OCI-LY7 (cell line): ENCODE data around the gene PLCB1. TPM values are rescaled to one million over a fixed set of nuclear protein-coding genes. Genes with fewer than 3 reads are reported as not detected.
A peak's percentile ranks its signal among the peaks of the same experiment; 100 is the strongest.

Source experiments
- BruUV-seq: library from RNA; stranded (reverse); fragments of 400-500 nt; replicated peaks from 2 replicates; lab custom pipeline; 2021; lab: Mats Ljungman, UMichigan
- CTCF ChIA-PET: fragments of 300-600 bp; sonication (Branson Sonifier 250); formaldehyde crosslinking; loops from one replicate; lab custom pipeline; 2022; ENCODE audit warnings: antibody characterized with exemption; ENCODE audit not compliant: unreplicated experiment; lab: Charles Lee
- POLR2A ChIA-PET: fragments of 300-600 bp; sonication (Branson Sonifier 250); formaldehyde crosslinking; loops from one replicate; lab custom pipeline; 2022; ENCODE audit warnings: antibody characterized with exemption; lab: Charles Lee
- DNase-seq: peaks from one replicate; pipeline ENCODE4 v3.0.0-alpha.2; 2015; ENCODE audit warnings: low spot score
- H2AFZ ChIP-seq: fragments of 200-600 bp; sonication (generic), shearing (Covaris generic); 2 replicates; pipeline ENCODE4 v1.6.1; 2014; ENCODE audit warnings: mild to moderate bottlenecking, antibody characterized with exemption, low read length, moderate library complexity
- H3K27ac ChIP-seq: fragments of 200-600 bp; sonication (generic); 2 replicates; pipeline ENCODE4 v1.5.1; 2014; ENCODE audit warnings: mixed run types, low read depth, mild to moderate bottlenecking, moderate library complexity, low read length, inconsistent platforms; ENCODE audit not compliant: poor library complexity, severe bottlenecking
- H3K36me3 ChIP-seq: fragments of 200-600 bp; sonication (generic); 2 replicates; pipeline ENCODE4 v1.6.1; 2014; ENCODE audit warnings: mild to moderate bottlenecking, antibody characterized with exemption, low read length, moderate library complexity, mixed read lengths; ENCODE audit not compliant: insufficient read depth
- H3K4me1 ChIP-seq: fragments of 200-600 bp; sonication (generic); 2 replicates; pipeline ENCODE4 v1.5.1; 2014; ENCODE audit warnings: mild to moderate bottlenecking, low read length; ENCODE audit not compliant: insufficient read depth, poor library complexity, severe bottlenecking
- H3K4me2 ChIP-seq: fragments of 200-600 bp; sonication (generic); 2 replicates; pipeline ENCODE4 v1.6.1; 2014; ENCODE audit warnings: mild to moderate bottlenecking, low read length
- H3K4me3 ChIP-seq: fragments of 200-600 bp; sonication (generic); 2 replicates; pipeline ENCODE4 v1.5.1; 2014; ENCODE audit warnings: mild to moderate bottlenecking, low read depth, low read length; ENCODE audit not compliant: poor library complexity, severe bottlenecking
- H3K79me2 ChIP-seq: fragments of 200-600 bp; sonication (generic); 2 replicates; pipeline ENCODE4 v1.6.1; 2016; ENCODE audit warnings: low read depth, mild to moderate bottlenecking, low read length, moderate library complexity, mixed read lengths; ENCODE audit not compliant: insufficient read depth
- H3K9me2 ChIP-seq: fragments of 200-600 bp; sonication (generic); 2 replicates; pipeline ENCODE4 v1.6.1; 2016; ENCODE audit warnings: mild to moderate bottlenecking, low read length, mixed read lengths; ENCODE audit not compliant: insufficient read depth
- H3K9me3 ChIP-seq: fragments of 200-600 bp; sonication (generic); 2 replicates; pipeline ENCODE4 v1.6.1; 2014; ENCODE audit warnings: mild to moderate bottlenecking, mixed run types, low read length, mixed read lengths
- H4K20me1 ChIP-seq: fragments of 200-600 bp; sonication (generic); 2 replicates; pipeline ENCODE4 v1.6.1; 2014; ENCODE audit warnings: mild to moderate bottlenecking, antibody characterized with exemption, low read length, moderate library complexity, mixed read lengths; ENCODE audit not compliant: insufficient read depth
- CTCF ChIP-seq: fragments of 200-600 bp; sonication (generic); conservative IDR thresholded peaks from 2 replicates; pipeline ENCODE4 v1.5.1; 2014; ENCODE audit warnings: mild to moderate bottlenecking, antibody characterized with exemption, low read length, moderate library complexity, mixed read lengths
- EZH2phosphoT487 ChIP-seq: fragments of 200-600 bp; sonication (generic); IDR thresholded peaks from 2 replicates; pipeline ENCODE4 v1.6.1; 2018; ENCODE audit warnings: low read depth, borderline replicate concordance, mild to moderate bottlenecking, mixed run types, antibody characterized with exemption, low read length, moderate library complexity, mixed read lengths
- intact Hi-C: fragments of 100-400 bp; cut with micrococcal nuclease; formaldehyde crosslinking; loops from one replicate; pipeline ENCODE4 v1.10.0; 2022; ENCODE audit not compliant: unreplicated experiment
- total RNA-seq, 2 experiments: library from RNA; depleted of rRNA in 1 of 2; stranded (reverse); fragments of >200 nt in 1 of 2; shearing (Covaris generic) in 1 of 2; gene quantifications; 2 replicates each; pipeline ENCODE4 v1.2.3, GENCODE V29; 2014 to 2022

PLCB1 gene
- total RNA-seq, 2 experiments from 2014 or later = 14.6 to 30.5 TPM

DNA sequence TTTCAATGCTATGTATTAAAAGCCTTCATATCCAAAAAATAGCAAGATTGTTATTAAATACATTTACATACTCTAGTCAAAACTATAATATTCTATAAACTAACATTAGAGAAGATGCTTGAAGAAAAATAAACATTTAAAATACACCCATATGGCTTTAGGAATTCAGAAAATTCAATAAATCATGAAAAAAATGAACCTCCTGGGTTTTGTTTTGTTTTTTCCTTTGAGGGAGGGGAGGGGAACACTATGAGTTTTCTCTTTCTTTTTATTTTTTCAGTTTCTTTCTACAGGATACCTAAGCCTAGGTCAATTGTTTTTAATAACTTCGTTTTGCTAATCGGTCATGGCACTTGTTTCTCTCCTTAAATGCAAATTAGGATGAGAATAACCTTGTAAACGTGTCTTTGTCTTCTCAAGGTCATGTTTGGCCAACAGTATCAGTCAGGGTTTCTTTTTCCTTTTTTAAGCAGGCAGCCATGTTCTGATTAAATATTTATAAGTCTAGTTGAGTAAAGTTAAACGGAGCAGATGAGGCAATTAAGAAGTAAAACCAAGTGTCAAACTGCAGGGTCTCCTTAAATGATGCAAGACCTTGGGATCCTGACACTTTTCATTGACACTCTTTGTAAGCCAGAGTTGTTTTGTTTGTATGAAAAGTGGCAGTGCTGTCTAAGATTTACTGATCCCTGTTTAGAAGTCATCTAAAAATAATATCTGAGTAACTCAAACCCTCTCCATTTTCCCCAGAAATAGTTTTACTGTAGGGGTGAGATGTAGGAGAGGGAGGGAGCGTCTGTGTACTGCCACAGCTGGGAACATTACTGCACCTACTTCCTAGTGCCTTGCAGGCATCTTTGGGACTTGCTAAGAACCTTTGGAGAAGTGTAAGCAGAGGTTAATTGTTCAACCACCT is 392.3 kb downstream of the PLCB1 start:
- CTCF ChIA-PET = no interaction called here
- intact Hi-C loops = loop anchor here (5.0 kb wide), 1 partner anchor 392 kb away; the partner anchor contains the start of gene PLCB1
- peak; percentile 40 for DNase-seq

GRCh38 chr20:8525017-8525343 is 392.9 kb downstream of the PLCB1 start:
- CTCF ChIA-PET = no interaction called here
- TF ChIP-seq CTCF (no peak), EZH2phosphoT487 (no peak)

More for the DNA sequence above, 392.3 kb downstream of the PLCB1 start:
- Histone ChIP-seq H3K4me1 (peaks cover 46% of the 10 kb centered on the region), H3K4me3 (peak overlapping the region; percentile 44), H3K4me2 (peak overlapping the region; percentile 65), H3K36me3 (peaks cover 14% of the 10 kb centered on the region), H2AFZ (peak overlapping the region; percentile 90), H3K9me2 (no peaks in the 10 kb centered on the region), H3K79me2 (no peaks in the 10 kb centered on the region), H3K27ac (peak overlapping the region; percentile 56), H3K9me3 (peaks cover 8% of the 10 kb centered on the region; the same call in 1 of the 2 replicates), H4K20me1 (no peaks in the 10 kb centered on the region)
- POLR2A ChIA-PET = interaction anchor here (1.2 kb wide), 1 partner anchor 9 kb away, joined by 3 read pairs; no protein-coding TSS in a partner anchor
- 0 out of 2 replicates have a peak, but pooled peaks have one; percentile 0 for TF ChIP-seq CTCF
- TF ChIP-seq EZH2phosphoT487 = no peak
- BruUV-seq = no TSS peak

More at GRCh38 chr20:8525017-8525343, 392.9 kb downstream of the PLCB1 start:
- Histone ChIP-seq H3K4me3 (no peak overlapping the region), H3K4me2 (no peak overlapping the region), H3K9me3 (peaks cover 8% of the 10 kb centered on the region; the same call in 1 of the 2 replicates), H4K20me1 (no peaks in the 10 kb centered on the region), H3K27ac (peak overlapping the region; percentile 56), H3K79me2 (no peaks in the 10 kb centered on the region; the same call in 1 of the 2 replicates), H3K9me2 (no peaks in the 10 kb centered on the region), H3K4me1 (peaks cover 49% of the 10 kb centered on the region), H2AFZ (no peak overlapping the region), H3K36me3 (peaks cover 16% of the 10 kb centered on the region)
- no TSS peak for BruUV-seq
- DNase-seq = no peak
- intact Hi-C loops = no loop called here
- POLR2A ChIA-PET = interaction anchor here (0.6 to 3.0 kb wide), 4 partner anchors 10 to 66 kb away, joined by 3 to 16 read pairs (median 4); no protein-coding TSS in a partner anchor
